NCI-H2227 (cell line): ENCODE measurements around the gene RHOT2.

Experiments
- DNase-seq: peaks from one replicate; lab custom pipeline; 2025; ENCODE audit not compliant: unreplicated experiment; lab: John Stamatoyannopoulos, UW

RHOT2 gene

GRCh38 chr16:695355-696089 is 27.6 kb downstream of the RHOT2 start:
- DNase-seq: no peak

GRCh38 chr16:698911-699671 is 31.2 kb downstream of the RHOT2 start:
- DNase-seq: no peak

GRCh38 chr16:700684-701584 is 33.0 kb downstream of the RHOT2 start:
- no peak for DNase-seq

- DNase-seq: no peak
These were observed 34.4 kb downstream of the RHOT2 start for GRCh38 chr16:702341-702740.

- DNase-seq: no peak
These were observed 35.5 kb downstream of the RHOT2 start for GRCh38 chr16:703406-703805.

GRCh38 chr16:704047-704446 is 36.1 kb downstream of the RHOT2 start:
- DNase-seq: no peak

- peak; percentile 40 for DNase-seq
These were observed 36.8 kb downstream of the RHOT2 start for GRCh38 chr16:704552-705380.

GRCh38 chr16:705431-706188 is 37.7 kb downstream of the RHOT2 start, which contains the start of gene FBXL16:
Gene FBXL16, minus strand, starts transcription at chr16:705801. Its CDS starts 8,396 bp downstream, at chr16:697405.
- DNase-seq: peak; percentile 94

GRCh38 chr16:706189-707061 is 38.5 kb downstream of the RHOT2 start:
- DNase-seq: peak; percentile 47

GRCh38 chr16:707062-707538 is 39.2 kb downstream of the RHOT2 start:
- no peak for DNase-seq

GRCh38 chr16:708019-708418 is 40.1 kb downstream of the RHOT2 start:
- DNase-seq: no peak

GRCh38 chr16:708959-709358 is 41.0 kb downstream of the RHOT2 start:
- no peak for DNase-seq

- DNase-seq: peak; percentile 98
These were observed 41.9 kb downstream of the RHOT2 start for GRCh38 chr16:709566-710499.

- no peak for DNase-seq
These were observed 42.7 kb downstream of the RHOT2 start for GRCh38 chr16:710500-711075.

- peak; percentile 35 for DNase-seq
These were observed 43.2 kb downstream of the RHOT2 start for GRCh38 chr16:711084-711483.

GRCh38 chr16:711548-712320 is 43.8 kb downstream of the RHOT2 start:
- peak; percentile 81 for DNase-seq
